Epithelial cell of prostate (primary cell): ENCODE measurements around the gene PLEKHA5.
"Not testable (repeated sequence)": the region's sequence is repeated elsewhere in the genome, so short reads cannot be mapped to it uniquely, and the experiment has no call there.

Experiments
- DNase-seq: peaks from one replicate; pipeline ENCODE4 v3.0.0-alpha.2; 2011; ENCODE audit warnings: low read depth, low spot score
- H3K27ac ChIP-seq: fragments of 450-650 bp; 2 replicates; pipeline ENCODE4 v1.5.1; 2017; ENCODE audit warnings: mild to moderate bottlenecking

PLEKHA5 gene

DNA sequence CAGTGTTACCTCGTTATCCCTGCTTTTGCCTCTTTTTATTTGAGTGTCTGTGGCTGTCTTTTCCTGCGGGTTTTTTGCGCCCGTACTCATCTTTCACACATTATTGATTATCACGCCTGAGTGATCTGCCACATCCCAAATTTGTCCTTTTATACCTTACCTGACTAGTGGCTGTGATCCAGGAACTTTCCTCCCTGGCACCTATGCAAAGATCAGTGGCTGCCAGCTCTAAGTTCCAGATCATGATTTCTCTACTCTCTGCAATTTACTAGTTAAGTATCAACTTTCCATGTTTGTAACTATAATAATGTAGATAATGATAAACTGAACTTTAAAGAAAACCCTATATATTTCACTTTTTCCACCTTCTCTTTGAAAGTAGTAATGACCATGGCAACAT lies 36.9 kb downstream of the PLEKHA5 start:
- H3K27ac ChIP-seq: no peak overlapping the region
- no peak for DNase-seq

DNA sequence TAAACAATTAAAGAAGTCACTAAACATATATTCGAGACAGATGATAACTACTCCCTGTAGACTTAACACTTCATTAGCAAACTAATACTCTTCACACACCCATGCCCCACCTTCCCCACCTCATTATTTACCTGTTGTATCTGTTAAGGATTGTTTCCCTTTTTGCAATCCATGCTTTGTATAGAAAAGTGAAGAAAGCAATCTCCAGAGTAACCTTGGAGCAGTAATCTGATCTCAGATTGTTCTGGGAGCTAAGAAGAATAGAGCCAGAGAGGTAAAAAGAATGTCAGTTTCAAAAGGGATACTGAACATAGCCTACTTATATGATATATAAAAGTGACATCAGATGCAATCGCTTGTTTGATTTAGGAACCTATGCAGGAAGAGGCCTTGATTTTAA lies 37.4 kb downstream of the PLEKHA5 start:
- no peak for DNase-seq
- H3K27ac ChIP-seq: no peak overlapping the region

DNA sequence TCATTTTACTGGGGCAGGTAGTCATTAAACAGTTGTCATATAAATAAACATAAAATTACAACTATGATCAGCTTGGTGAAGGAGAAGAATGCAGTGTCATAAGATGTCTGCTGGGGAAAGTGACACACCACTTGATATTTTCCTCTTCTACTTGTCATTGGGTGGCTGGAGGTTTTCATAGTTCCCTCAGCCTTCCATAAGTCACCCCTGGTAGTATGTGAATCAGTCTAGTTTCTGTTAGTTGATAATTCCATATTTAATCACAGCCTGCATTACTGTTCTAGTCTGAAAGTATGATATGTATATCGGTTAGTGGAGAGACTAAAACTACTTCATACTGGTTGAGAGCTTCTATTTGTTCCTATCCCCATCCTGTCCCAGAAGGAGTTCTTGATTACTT lies 38.2 kb downstream of the PLEKHA5 start:
- no peak overlapping the region for H3K27ac ChIP-seq
- DNase-seq: no peak

- H3K27ac ChIP-seq: no peak overlapping the region
- no peak for DNase-seq
Measured at GRCh38 chr12:19168644-19169043, 39.1 kb downstream of the PLEKHA5 start.

GRCh38 chr12:19169222-19169621 lies 39.7 kb downstream of the PLEKHA5 start:
- H3K27ac ChIP-seq: no peak overlapping the region

GRCh38 chr12:19170286-19170685 lies 40.8 kb downstream of the PLEKHA5 start:
- not testable (repeated sequence) for H3K27ac ChIP-seq, DNase-seq

More at GRCh38 chr12:19169222-19169621, 39.7 kb downstream of the PLEKHA5 start:
- DNase-seq: no peak

- DNase-seq: no peak
- H3K27ac ChIP-seq: no peak overlapping the region
Measured at GRCh38 chr12:19171731-19172130, 42.2 kb downstream of the PLEKHA5 start.

DNA sequence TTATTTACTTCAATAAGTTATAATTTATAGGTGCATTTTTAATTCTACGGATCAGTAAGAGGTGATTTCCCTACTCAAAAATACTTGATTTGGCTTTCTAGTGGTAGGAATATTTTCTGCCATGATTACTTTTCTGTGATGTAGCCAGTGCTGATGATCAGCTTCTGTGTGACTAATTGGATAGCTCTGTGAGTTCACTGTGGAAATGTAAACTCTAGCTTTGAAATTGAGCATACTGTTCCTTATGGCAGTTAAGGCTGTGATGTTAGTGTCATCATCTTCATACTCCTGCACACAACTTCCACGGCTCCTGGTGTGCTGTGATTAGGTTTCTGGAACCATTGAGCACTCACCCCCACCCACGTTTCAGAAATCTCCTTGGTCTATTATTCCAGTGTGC lies 48.2 kb downstream of the PLEKHA5 start:
- no peak for DNase-seq
- H3K27ac ChIP-seq: no peak overlapping the region

DNA sequence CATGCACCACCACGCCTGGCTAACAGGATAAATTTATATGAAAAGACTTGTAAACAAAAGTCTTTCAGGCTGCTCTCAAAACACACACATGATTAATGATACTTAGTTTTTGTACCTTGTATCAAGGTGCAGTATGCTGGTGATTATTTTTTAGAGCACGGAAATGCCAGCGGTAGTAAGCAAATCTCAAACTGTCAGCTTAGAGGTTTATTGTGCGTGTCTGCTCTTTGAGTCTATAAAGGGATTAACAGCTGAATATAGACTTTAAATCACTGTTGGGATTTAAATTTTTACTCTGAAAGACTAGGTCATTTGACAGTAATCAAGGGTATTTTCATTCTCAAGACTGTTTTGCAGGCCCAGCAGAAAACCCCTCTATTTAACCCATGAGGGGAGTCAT lies 50.5 kb downstream of the PLEKHA5 start:
- H3K27ac ChIP-seq: no peak overlapping the region
- DNase-seq: no peak

GRCh38 chr12:19181666-19182426 lies 52.3 kb downstream of the PLEKHA5 start:
- H3K27ac ChIP-seq: no peak overlapping the region
- no peak for DNase-seq

DNA sequence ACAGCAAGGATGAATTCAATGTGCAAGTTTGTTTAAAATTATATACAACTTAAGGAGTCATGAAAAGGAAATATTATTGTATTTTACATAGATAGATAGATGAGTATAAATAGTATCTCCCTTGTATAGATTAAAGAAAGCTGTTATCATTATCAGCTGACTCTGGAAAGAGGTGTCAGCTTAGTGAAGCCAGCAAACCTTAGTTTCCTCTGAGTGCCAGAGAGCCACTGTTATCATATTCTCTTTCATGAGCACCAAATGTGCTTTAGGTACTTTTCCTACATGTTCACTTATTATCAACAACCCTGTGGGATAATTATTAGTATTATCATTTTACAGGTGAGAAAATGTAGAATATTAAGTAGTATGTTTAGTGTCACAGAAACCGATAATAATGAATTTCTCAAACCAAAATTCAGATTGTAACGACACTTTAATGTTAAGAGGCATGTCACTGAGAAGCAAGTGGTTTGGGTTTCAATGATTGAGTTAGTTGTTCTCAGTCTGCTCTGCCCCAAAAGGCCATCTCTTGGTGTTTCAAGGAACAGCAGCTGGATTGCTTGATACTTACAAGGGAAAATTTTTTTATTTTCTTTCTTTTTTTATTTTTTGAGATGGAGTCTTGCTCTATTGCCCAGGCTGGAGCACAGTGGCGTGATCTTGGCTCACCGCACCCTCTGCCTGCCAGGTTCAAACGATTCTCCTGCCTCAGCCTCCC lies 53.7 kb downstream of the PLEKHA5 start:
- no peak overlapping the region for H3K27ac ChIP-seq
- no peak for DNase-seq

GRCh38 chr12:19185262-19185929 lies 55.9 kb downstream of the PLEKHA5 start:
- DNase-seq: no peak
- H3K27ac ChIP-seq: no peak overlapping the region

- H3K27ac ChIP-seq: peak overlapping the region; percentile 46
- no peak for DNase-seq
Measured at GRCh38 chr12:19186722-19187661, 57.5 kb downstream of the PLEKHA5 start.

DNA sequence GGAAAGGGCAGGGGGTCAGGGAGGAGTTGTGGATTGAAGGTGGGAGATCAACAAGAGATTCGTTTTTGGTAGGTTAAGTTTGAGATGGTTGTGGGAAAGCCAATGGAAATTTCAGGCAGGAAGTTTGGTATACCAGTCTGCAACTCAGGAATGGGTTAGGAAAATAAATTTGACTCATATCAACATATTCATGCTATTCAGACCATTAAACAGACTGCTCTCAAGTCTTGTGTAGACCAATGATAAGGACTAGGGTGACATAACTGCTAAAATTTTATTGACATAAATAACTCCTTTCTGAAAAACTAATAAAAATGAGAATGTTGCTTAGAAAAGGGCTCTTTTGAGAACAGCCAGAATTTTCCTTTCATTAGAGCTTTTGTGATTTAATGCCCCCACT lies 60.0 kb downstream of the PLEKHA5 start:
- no peak overlapping the region for H3K27ac ChIP-seq

GRCh38 chr12:19190292-19191031 lies 60.9 kb downstream of the PLEKHA5 start:
- DNase-seq: no peak

More for the DNA sequence above, 60.0 kb downstream of the PLEKHA5 start:
- DNase-seq: no peak

GRCh38 chr12:19191089-19191488 lies 61.6 kb downstream of the PLEKHA5 start:
- peak overlapping the region; percentile 42 for H3K27ac ChIP-seq
- DNase-seq: no peak

More at GRCh38 chr12:19190292-19191031, 60.9 kb downstream of the PLEKHA5 start:
- peak overlapping the region; percentile 42 for H3K27ac ChIP-seq

- no peak overlapping the region for H3K27ac ChIP-seq
- DNase-seq: no peak
Measured at GRCh38 chr12:19191563-19191962, 62.0 kb downstream of the PLEKHA5 start.

GRCh38 chr12:19192710-19193109 lies 63.2 kb downstream of the PLEKHA5 start:
- no peak for DNase-seq

DNA sequence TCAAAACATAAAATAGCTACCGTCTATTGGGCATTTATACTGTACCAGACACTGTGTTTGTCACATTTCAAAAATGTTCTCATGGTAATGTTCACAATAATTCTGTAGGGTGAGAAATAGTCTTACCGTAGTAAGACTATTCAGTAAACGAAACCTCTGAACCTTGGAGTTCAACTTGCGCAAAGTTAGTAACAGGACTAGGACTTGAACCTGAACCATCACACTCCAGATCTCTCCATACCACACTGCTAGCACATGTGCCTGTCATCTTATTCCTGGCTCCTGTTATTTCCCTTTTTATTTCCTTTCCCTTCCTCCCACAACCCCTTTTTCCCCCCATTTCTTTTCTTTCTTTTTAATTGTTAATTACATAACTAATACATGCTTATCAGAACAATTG lies 65.4 kb downstream of the PLEKHA5 start:
- no peak overlapping the region for H3K27ac ChIP-seq
- DNase-seq: no peak

More at GRCh38 chr12:19192710-19193109, 63.2 kb downstream of the PLEKHA5 start:
- no peak overlapping the region for H3K27ac ChIP-seq
